K562 (cell line): ENCODE measurements around the gene PDE8B. TPM values are rescaled to one million over a fixed set of nuclear protein-coding genes. Genes with fewer than 3 reads are reported as not detected.

ENCODE experiments used
- ATAC-seq: fragments of 200-7000 bp; cut with Tn5 transposase; 3 replicates; pipeline ENCODE4 v1.9.1; 2020; ENCODE audit warnings: moderate library complexity
- BruUV-seq: library from RNA; stranded (reverse); fragments of 400-500 nt; replicated peaks from 2 replicates; lab custom pipeline; 2021; lab: Mats Ljungman, UMichigan
- CTCF ChIA-PET: fragments of 300-600 bp; formaldehyde crosslinking; extraction: SDS; loops from one replicate; lab custom pipeline; 2021; ENCODE audit warnings: low intra/inter-chr PET ratio; lab: Yijun Ruan, JAX
- POLR2A ChIA-PET: fragments of 300-600, 350-650 bp; sonication (Branson Sonifier 250); formaldehyde crosslinking; extraction: SDS; loops from one replicate; lab custom pipeline; 2021; ENCODE audit warnings: antibody characterized with exemption, inconsistent platforms; lab: Yijun Ruan, JAX
- DNase-seq, 4 experiments: peaks; one replicate each; pipeline versions ENCODE4 v3.0.0 to v3.0.0-alpha.2; 2011 to 2018; ENCODE audit warnings: low spot score in 3 of 4, mixed read lengths in 3 of 4; ENCODE audit errors: extremely low read depth in 1 of 4
- FAIRE-seq: peaks from 2 replicates; lab custom pipeline; 2011; peaks lifted over from hg19 to GRCh38; lab: Jason Lieb, UNC
- H2AFZ ChIP-seq: 2 replicates; pipeline ENCODE4 v1.6.0; 2011; ENCODE audit warnings: low read depth, low read length, control low read depth, inconsistent platforms
- H3K27ac ChIP-seq: fragments of 200-600 bp; 3 replicates; pipeline ENCODE4 v1.8.0; 2011; ENCODE audit warnings: low read depth, mild to moderate bottlenecking, control low read depth, inconsistent platforms, low read length, moderate library complexity, mixed read lengths; ENCODE audit errors: extremely low read depth
- H3K27me3 ChIP-seq, 2 experiments: fragments of 300-600 bp in 1 of 2; 2 replicates in 1 of 2; 3 replicates in 1 of 2; pipeline versions ENCODE4 v1.6.0 to v1.8.0; 2011; ENCODE audit warnings: inconsistent platforms in 2 of 2, low read length in 2 of 2, mild to moderate bottlenecking in 1 of 2, mixed read lengths in 1 of 2, moderate library complexity in 1 of 2; ENCODE audit not compliant: control insufficient read depth in 2 of 2, insufficient read depth in 2 of 2
- H3K36me3 ChIP-seq: fragments of 300-600 bp; 3 replicates; pipeline ENCODE4 v1.8.0; 2011; ENCODE audit warnings: mild to moderate bottlenecking, low read length, inconsistent platforms; ENCODE audit not compliant: control insufficient read depth, insufficient read depth
- H3K4me1 ChIP-seq, 2 experiments: fragments of 200-600 bp in 1 of 2; replicated peaks in 1 of 2; 2 replicates in 1 of 2; 3 replicates in 1 of 2; pipeline versions ENCODE4 v1.5.1 to v1.8.0; 2011; ENCODE audit warnings: inconsistent platforms in 2 of 2, low read length in 2 of 2, mild to moderate bottlenecking in 1 of 2, mixed read lengths in 1 of 2, moderate library complexity in 1 of 2; ENCODE audit not compliant: control insufficient read depth in 2 of 2, insufficient read depth in 2 of 2
- H3K4me2 ChIP-seq: 2 replicates; pipeline ENCODE4 v1.6.1; 2011; ENCODE audit warnings: low read length, control low read depth, inconsistent platforms, mixed read lengths; ENCODE audit not compliant: insufficient read depth
- H3K4me3 ChIP-seq: fragments of 200-600 bp; sonication (generic), shearing (Covaris generic); 2 replicates; pipeline ENCODE4 v1.5.1; 2016; ENCODE audit warnings: control low read depth, inconsistent platforms
- H3K79me2 ChIP-seq: fragments of 200-600 bp; 3 replicates; pipeline ENCODE4 v1.8.0; 2011; ENCODE audit warnings: low read length, inconsistent platforms; ENCODE audit not compliant: control insufficient read depth, insufficient read depth
- H3K9ac ChIP-seq, 2 experiments: 2 replicates each; pipeline versions ENCODE4 v1.6.0 to v1.6.1; 2011; ENCODE audit warnings: low read depth in 2 of 2, low read length in 2 of 2, control low read depth in 1 of 2, inconsistent platforms in 1 of 2, mild to moderate bottlenecking in 1 of 2, mixed read lengths in 1 of 2; ENCODE audit not compliant: insufficient read depth in 1 of 2
- H3K9me1 ChIP-seq: one replicate; pipeline ENCODE4 v1.6.0; 2011; ENCODE audit warnings: inconsistent platforms, mild to moderate bottlenecking, low read length, moderate library complexity; ENCODE audit not compliant: control insufficient read depth, insufficient read depth
- H3K9me3 ChIP-seq: replicated peaks from 2 replicates; pipeline ENCODE4 v1.5.1; 2011; ENCODE audit warnings: low read depth, low read length, inconsistent platforms; ENCODE audit not compliant: control insufficient read depth, insufficient read depth
- H4K20me1 ChIP-seq: replicated peaks from 2 replicates; pipeline ENCODE4 v1.6.1; 2011; ENCODE audit warnings: low read length, inconsistent platforms, mixed read lengths; ENCODE audit not compliant: control insufficient read depth, insufficient read depth
- ELF1 ChIP-seq: fragments of 200-800 bp; sonication (Bioruptor generic); IDR thresholded peaks from 2 replicates; pipeline ENCODE4 v1.6.1; 2016; ENCODE audit warnings: missing genetic modification characterization, missing compliant biosample characterization
- ELF2 ChIP-seq: fragments of 250-450 bp; sonication (Bioruptor Pico); IDR thresholded peaks from 2 replicates; pipeline ENCODE4 v1.5.0; 2021; ENCODE audit warnings: mild to moderate bottlenecking
- MEIS2 ChIP-seq: fragments of 450-650 bp; IDR thresholded peaks from 2 replicates; pipeline ENCODE4 v1.6.1; 2014; ENCODE audit warnings: mild to moderate bottlenecking; ENCODE audit not compliant: partially characterized antibody
- NCOR1 ChIP-seq: fragments of 450-650 bp; IDR thresholded peaks from 2 replicates; pipeline ENCODE4 v1.6.1; 2016; ENCODE audit warnings: mild to moderate bottlenecking, moderate library complexity
- POLR2A ChIP-seq: fragments of 450-650 bp; conservative IDR thresholded peaks from 2 replicates; pipeline ENCODE4 v1.6.1; 2016
- POU5F1 ChIP-seq: fragments of 150-350 bp; IDR thresholded peaks from 2 replicates; pipeline ENCODE4 v1.6.1; 2014; ENCODE audit warnings: borderline replicate concordance, low read length, low read depth, mild to moderate bottlenecking; ENCODE audit not compliant: partially characterized antibody
- XRCC5 ChIP-seq: fragments of 200-400 bp; formaldehyde crosslinking; IDR thresholded peaks from 2 replicates; pipeline ENCODE4 v1.6.1; 2017; ENCODE audit warnings: low read depth, mild to moderate bottlenecking, low read length
- ZKSCAN3 ChIP-seq: fragments of 250-450 bp; sonication (Bioruptor Pico); IDR thresholded peaks from 2 replicates; pipeline ENCODE4 v1.4.0; 2020
- ZNF217 ChIP-seq: sonication (generic); formaldehyde crosslinking; IDR thresholded peaks from 2 replicates; pipeline ENCODE4 v1.8.0; 2022; ENCODE audit warnings: mild to moderate bottlenecking, missing genetic modification reagents
- WGBS: fragments of 100-300 bp; shearing (Covaris generic); methylation state at CpG from one replicate; pipeline ENCODE4 v1.1.6; 2016; ENCODE audit warnings: low coverage, mixed read lengths; ENCODE audit not compliant: insufficient coverage; ENCODE audit errors: missing lambda C conversion rate; 5-methylcytosine and 5-hydroxymethylcytosine counted together
- in situ Hi-C: fragments of 300-500 bp; cut with MboI; formaldehyde crosslinking; loops from 4 replicates; pipeline ENCODE4 v1.15.0; 2018; ENCODE audit warnings: inconsistent platforms, mixed read lengths
- intact Hi-C: fragments of 100-400 bp; cut with micrococcal nuclease; formaldehyde crosslinking; loops from 2 replicates; pipeline ENCODE4 v1.14.2; 2022
- polyA plus RNA-seq, 8 experiments: library from polyadenylated mRNA; depleted of rRNA in 4 of 8; stranded (reverse) in 5 of 8; unstranded in 3 of 8; fragments of >200 nt; fragmentation: Nextera tagmentation in 2 of 8; fragmentation: Illumina TruSeq in 1 of 8; extraction: Ambion mirVana in 2 of 8; extraction: Trizol in 1 of 8; gene quantifications; 2 replicates each; pipeline versions ENCODE4 v1.2.1 to v1.2.3, GENCODE V29; 2011 to 2014; ENCODE audit warnings: inconsistent platforms in 1 of 8, missing spikeins in 1 of 8
- total RNA-seq, 7 experiments: library from RNA; depleted of rRNA in 6 of 7; stranded (reverse); fragments of >200 nt in 6 of 7; fragmentation: Illumina TruSeq in 2 of 7; extraction: Trizol in 2 of 7; gene quantifications; 2 replicates each; pipeline versions ENCODE4 v1.2.1 to v1.2.3, GENCODE V29; 2011 to 2021; ENCODE audit warnings: low replicate concordance in 1 of 7
- TF ChIP-seq, protein P1 (sequence below): fragments of 450-650 bp; IDR thresholded peaks from 2 replicates; pipeline ENCODE4 v1.7.1; 2018; ENCODE audit warnings: mild to moderate bottlenecking, low read depth; ENCODE audit not compliant: partially characterized antibody
- TF ChIP-seq, protein P2 (sequence below): sonication (generic); formaldehyde crosslinking; IDR thresholded peaks from 2 replicates; pipeline ENCODE4 v1.8.0; 2022; ENCODE audit warnings: mild to moderate bottlenecking, missing genetic modification reagents, borderline replicate concordance

The PDE8B gene
- total and polyA plus RNA-seq, 9 of the 15 experiments (the other 6 are each of a cell fraction or from before 2014, with no cell fraction given), result 0.15 to 0.28 TPM; not detected in 7

DNA sequence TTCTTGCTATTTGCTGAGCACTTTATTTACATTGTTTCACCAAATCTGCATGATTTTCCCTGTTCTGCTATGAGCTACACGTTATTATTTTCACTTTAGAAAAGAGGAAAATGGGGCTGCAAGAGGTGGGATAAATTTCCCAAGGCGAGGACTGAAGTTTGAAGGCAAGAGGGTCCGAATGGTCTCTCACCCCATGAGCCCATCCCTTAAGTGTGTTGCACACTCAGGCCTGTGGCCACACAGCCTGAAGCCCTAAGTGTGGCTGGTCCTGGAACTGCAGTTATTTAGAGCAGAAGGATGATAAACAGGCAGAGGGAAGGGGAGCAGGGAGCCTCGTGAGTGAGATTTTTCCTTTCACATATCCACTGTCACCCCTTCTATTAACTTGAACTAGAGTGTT, 7.8 kb downstream of the PDE8B start (continued):
- TF ChIP-seq, protein P1, sequence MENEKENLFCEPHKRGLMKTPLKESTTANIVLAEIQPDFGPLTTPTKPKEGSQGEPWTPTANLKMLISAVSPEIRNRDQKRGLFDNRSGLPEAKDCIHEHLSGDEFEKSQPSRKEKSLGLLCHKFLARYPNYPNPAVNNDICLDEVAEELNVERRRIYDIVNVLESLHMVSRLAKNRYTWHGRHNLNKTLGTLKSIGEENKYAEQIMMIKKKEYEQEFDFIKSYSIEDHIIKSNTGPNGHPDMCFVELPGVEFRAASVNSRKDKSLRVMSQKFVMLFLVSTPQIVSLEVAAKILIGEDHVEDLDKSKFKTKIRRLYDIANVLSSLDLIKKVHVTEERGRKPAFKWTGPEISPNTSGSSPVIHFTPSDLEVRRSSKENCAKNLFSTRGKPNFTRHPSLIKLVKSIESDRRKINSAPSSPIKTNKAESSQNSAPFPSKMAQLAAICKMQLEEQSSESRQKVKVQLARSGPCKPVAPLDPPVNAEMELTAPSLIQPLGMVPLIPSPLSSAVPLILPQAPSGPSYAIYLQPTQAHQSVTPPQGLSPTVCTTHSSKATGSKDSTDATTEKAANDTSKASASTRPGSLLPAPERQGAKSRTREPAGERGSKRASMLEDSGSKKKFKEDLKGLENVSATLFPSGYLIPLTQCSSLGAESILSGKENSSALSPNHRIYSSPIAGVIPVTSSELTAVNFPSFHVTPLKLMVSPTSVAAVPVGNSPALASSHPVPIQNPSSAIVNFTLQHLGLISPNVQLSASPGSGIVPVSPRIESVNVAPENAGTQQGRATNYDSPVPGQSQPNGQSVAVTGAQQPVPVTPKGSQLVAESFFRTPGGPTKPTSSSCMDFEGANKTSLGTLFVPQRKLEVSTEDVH, result no peak
- TF ChIP-seq, protein P2, sequence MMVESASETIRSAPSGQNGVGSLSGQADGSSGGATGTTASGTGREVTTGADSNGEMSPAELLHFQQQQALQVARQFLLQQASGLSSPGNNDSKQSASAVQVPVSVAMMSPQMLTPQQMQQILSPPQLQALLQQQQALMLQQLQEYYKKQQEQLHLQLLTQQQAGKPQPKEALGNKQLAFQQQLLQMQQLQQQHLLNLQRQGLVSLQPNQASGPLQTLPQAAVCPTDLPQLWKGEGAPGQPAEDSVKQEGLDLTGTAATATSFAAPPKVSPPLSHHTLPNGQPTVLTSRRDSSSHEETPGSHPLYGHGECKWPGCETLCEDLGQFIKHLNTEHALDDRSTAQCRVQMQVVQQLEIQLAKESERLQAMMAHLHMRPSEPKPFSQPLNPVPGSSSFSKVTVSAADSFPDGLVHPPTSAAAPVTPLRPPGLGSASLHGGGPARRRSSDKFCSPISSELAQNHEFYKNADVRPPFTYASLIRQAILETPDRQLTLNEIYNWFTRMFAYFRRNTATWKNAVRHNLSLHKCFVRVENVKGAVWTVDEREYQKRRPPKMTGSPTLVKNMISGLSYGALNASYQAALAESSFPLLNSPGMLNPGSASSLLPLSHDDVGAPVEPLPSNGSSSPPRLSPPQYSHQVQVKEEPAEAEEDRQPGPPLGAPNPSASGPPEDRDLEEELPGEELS (CRISPR knock-in tag), result no peak
- TF ChIP-seq ZNF217 (CRISPR knock-in tag) (no peak), ELF2 (CRISPR knock-in tag) (no peak)

DNA sequence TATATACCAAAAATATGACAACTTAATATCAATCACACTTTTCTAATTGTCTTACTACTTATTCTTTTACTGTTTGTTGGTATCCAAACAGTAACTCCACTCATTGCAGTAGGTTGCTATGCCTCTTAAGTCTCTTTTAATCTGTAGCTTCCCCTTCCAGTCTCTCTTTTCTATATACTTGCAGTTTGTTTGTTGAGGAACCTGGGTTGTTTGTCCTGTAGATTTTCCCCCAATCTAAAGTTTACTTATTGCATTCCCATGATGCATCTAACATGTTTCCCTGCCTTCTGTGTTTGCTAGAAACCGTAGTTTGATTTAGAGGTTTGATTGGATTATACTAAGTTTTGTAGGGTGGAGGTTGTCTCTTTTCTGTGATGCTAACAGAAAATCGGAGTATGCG, 10.6 kb downstream of the PDE8B start:
- in situ Hi-C loops, result no loop called here
- H3K27ac ChIP-seq, result no peak overlapping the region
- no peak for TF ChIP-seq MEIS2
- TF ChIP-seq XRCC5, result no peak
- no peak for TF ChIP-seq POLR2A
- no peak for TF ChIP-seq POU5F1
- TF ChIP-seq NCOR1, result no peak
- no peak for TF ChIP-seq ELF1 (tag)
- no peak for TF ChIP-seq ZKSCAN3 (CRISPR knock-in tag)
- TF ChIP-seq, all 486 proteins: peak for 0
- FAIRE-seq, result no peak
- Histone ChIP-seq H3K36me3 (no peaks in the 10 kb centered on the region), H2AFZ (no peak overlapping the region), H3K9me3 (no peaks in the 10 kb centered on the region), H3K4me2 (no peak overlapping the region), H3K4me3 (no peak overlapping the region), H3K79me2 (no peaks in the 10 kb centered on the region), H3K9me1 (no peaks in the 10 kb centered on the region), H3K4me1 (no peaks in the 10 kb centered on the region), H3K27me3 (peaks cover 0 to 20% of the 10 kb centered on the region in 2 experiments; a peak in 3 of 5 replicates), H4K20me1 (no peaks in the 10 kb centered on the region), H3K9ac (no peak overlapping the region)
- no peak for ATAC-seq
- no TSS peak for BruUV-seq
- intact Hi-C loops, result no loop called here
- 2% methylated on average over 3 of the region's 3 CpGs for WGBS
- DNase-seq, result no peak
- ChIA-PET POLR2A (no interaction called here), CTCF (no interaction called here)
